HG02852 (cell line): ENCODE data around the gene KRT36.

Experiments
- ATAC-seq: cut with Tn5 transposase; IDR thresholded peaks from one replicate; pipeline ENCODE4 v1.9.1; 2021; ENCODE audit warnings: mild to moderate bottlenecking, moderate library complexity; ENCODE audit not compliant: unreplicated experiment

KRT36 gene

GRCh38 chr17:41489531-41489930 is at the start of gene KRT36:
TSS of gene KRT36 (minus strand) at chr17:41489910. CDS start at chr17:41489864, 46 bp downstream.
- no peak for ATAC-seq

- ATAC-seq = no peak
Measured at GRCh38 chr17:41539071-41539492, 49.4 kb upstream of the KRT36 start.

- ATAC-seq = no peak
Measured at GRCh38 chr17:41538565-41538991, 48.9 kb upstream of the KRT36 start.

GRCh38 chr17:41537990-41538389 is 48.3 kb upstream of the KRT36 start:
- no peak for ATAC-seq

GRCh38 chr17:41537614-41537954 is 47.9 kb upstream of the KRT36 start:
- no peak for ATAC-seq

GRCh38 chr17:41536741-41537613 is 47.3 kb upstream of the KRT36 start:
- ATAC-seq = no peak

GRCh38 chr17:41535764-41536481 is 46.2 kb upstream of the KRT36 start:
- ATAC-seq = no peak

GRCh38 chr17:41534899-41535546 is 45.3 kb upstream of the KRT36 start:
- no peak for ATAC-seq

GRCh38 chr17:41533613-41534012 is 43.9 kb upstream of the KRT36 start:
- ATAC-seq = no peak

- ATAC-seq = no peak
Measured at GRCh38 chr17:41532947-41533570, 43.3 kb upstream of the KRT36 start.

- no peak for ATAC-seq
Measured at GRCh38 chr17:41531993-41532392, 42.3 kb upstream of the KRT36 start.

GRCh38 chr17:41530062-41531048 is 40.6 kb upstream of the KRT36 start:
- ATAC-seq = no peak

GRCh38 chr17:41529491-41529915 is 39.8 kb upstream of the KRT36 start:
- ATAC-seq = no peak

- ATAC-seq = no peak
Measured at GRCh38 chr17:41528959-41529353, 39.2 kb upstream of the KRT36 start.

GRCh38 chr17:41527063-41528023 is 37.6 kb upstream of the KRT36 start:
- ATAC-seq = no peak

- ATAC-seq = no peak
Measured at GRCh38 chr17:41524261-41524660, 34.6 kb upstream of the KRT36 start.

- ATAC-seq = no peak
Measured at GRCh38 chr17:41523787-41524186, 34.1 kb upstream of the KRT36 start.

- ATAC-seq = no peak
Measured at GRCh38 chr17:41523225-41523593, 33.5 kb upstream of the KRT36 start.
